NCI-H146 treated with DMSO at 0.1 percent for 48 hours (cell line): Measurements from ENCODE around the gene ABTB2.

Experiments
- DNase-seq: peaks from one replicate; lab custom pipeline; 2025; ENCODE audit not compliant: unreplicated experiment; lab: John Stamatoyannopoulos, UW

Gene ABTB2

GRCh38 chr11:34363363-34364084 is 5.7 kb upstream of the ABTB2 start:
- no peak for DNase-seq

- no peak for DNase-seq
Measured at GRCh38 chr11:34360046-34360445, 2.2 kb upstream of the ABTB2 start.

GRCh38 chr11:34359548-34359891 is 1.7 kb upstream of the ABTB2 start:
- no peak for DNase-seq

GRCh38 chr11:34358728-34359547 is 1.1 kb upstream of the ABTB2 start:
- peak; percentile 57 for DNase-seq

GRCh38 chr11:34358258-34358727 is 483 bp upstream of the ABTB2 start:
- peak; percentile 78 for DNase-seq

GRCh38 chr11:34356913-34357700 is 703 bp downstream of the ABTB2 start:
- DNase-seq: peak; percentile 48

- peak; percentile 29 for DNase-seq
Measured at GRCh38 chr11:34356576-34356912, 1.3 kb downstream of the ABTB2 start.

GRCh38 chr11:34356130-34356529 is 1.7 kb downstream of the ABTB2 start:
- DNase-seq: no peak

- no peak for DNase-seq
Measured at GRCh38 chr11:34355726-34356125, 2.1 kb downstream of the ABTB2 start.

GRCh38 chr11:34354782-34355181 is 3.0 kb downstream of the ABTB2 start:
- no peak for DNase-seq

GRCh38 chr11:34353881-34354280 is 3.9 kb downstream of the ABTB2 start:
- no peak for DNase-seq

- no peak for DNase-seq
Measured at GRCh38 chr11:34351687-34352469, 5.9 kb downstream of the ABTB2 start.

- DNase-seq: no peak
Measured at GRCh38 chr11:34351051-34351450, 6.8 kb downstream of the ABTB2 start.

GRCh38 chr11:34349882-34350281 is 7.9 kb downstream of the ABTB2 start:
- DNase-seq: no peak

- DNase-seq: no peak
Measured at GRCh38 chr11:34348919-34349318, 8.9 kb downstream of the ABTB2 start.

- DNase-seq: no peak
Measured at GRCh38 chr11:34348096-34348495, 9.7 kb downstream of the ABTB2 start.

GRCh38 chr11:34346551-34346950 is 11.3 kb downstream of the ABTB2 start:
- DNase-seq: no peak

GRCh38 chr11:34345991-34346480 is 11.8 kb downstream of the ABTB2 start:
- no peak for DNase-seq

GRCh38 chr11:34345540-34345876 is 12.3 kb downstream of the ABTB2 start:
- DNase-seq: no peak

GRCh38 chr11:34344768-34345539 is 12.9 kb downstream of the ABTB2 start:
- no peak for DNase-seq
